Ishikawa (cell line): ENCODE results near the gene CWC27.

Experiments
- CEBPB ChIP-seq: IDR thresholded peaks from 2 replicates; pipeline ENCODE4 v1.6.1; 2012
- CREB1 ChIP-seq: IDR thresholded peaks from 2 replicates; pipeline ENCODE4 v1.6.1; 2012; ENCODE audit warnings: low read depth
- EGR1 ChIP-seq: IDR thresholded peaks from 2 replicates; pipeline ENCODE4 v1.6.1; 2012
- EP300 ChIP-seq: IDR thresholded peaks from 2 replicates; pipeline ENCODE4 v1.6.1; 2012; ENCODE audit warnings: borderline replicate concordance
- FOXM1 ChIP-seq: IDR thresholded peaks from 2 replicates; pipeline ENCODE4 v1.6.1; 2012; ENCODE audit warnings: low read depth, borderline replicate concordance
- NFIC ChIP-seq: IDR thresholded peaks from 2 replicates; pipeline ENCODE4 v1.6.1; 2012
- RAD21 ChIP-seq: IDR thresholded peaks from 2 replicates; pipeline ENCODE4 v1.6.1; 2012; ENCODE audit warnings: low read depth
- TAF1 ChIP-seq: IDR thresholded peaks from 2 replicates; pipeline ENCODE4 v1.6.1; 2012; ENCODE audit warnings: low read depth, mild to moderate bottlenecking
- TCF12 ChIP-seq: IDR thresholded peaks from 2 replicates; pipeline ENCODE4 v1.6.1; 2012; ENCODE audit warnings: low read depth
- TEAD4 ChIP-seq: IDR thresholded peaks from 2 replicates; pipeline ENCODE4 v1.6.1; 2012
- YY1 ChIP-seq: IDR thresholded peaks from 2 replicates; pipeline ENCODE4 v1.6.1; 2012; ENCODE audit warnings: low read depth
- ZBTB7A ChIP-seq: IDR thresholded peaks from 2 replicates; pipeline ENCODE4 v1.6.1; 2012; ENCODE audit warnings: low read depth
- TF ChIP-seq, protein P1 (sequence below): IDR thresholded peaks from 2 replicates; pipeline ENCODE4 v1.6.1; 2012
- TF ChIP-seq, protein P2 (sequence below): IDR thresholded peaks from 2 replicates; pipeline ENCODE4 v1.6.1; 2012
- TF ChIP-seq, protein P3 (sequence below): IDR thresholded peaks from 2 replicates; pipeline ENCODE4 v1.6.1; 2012; ENCODE audit warnings: low read depth, mild to moderate bottlenecking

The CWC27 gene

DNA sequence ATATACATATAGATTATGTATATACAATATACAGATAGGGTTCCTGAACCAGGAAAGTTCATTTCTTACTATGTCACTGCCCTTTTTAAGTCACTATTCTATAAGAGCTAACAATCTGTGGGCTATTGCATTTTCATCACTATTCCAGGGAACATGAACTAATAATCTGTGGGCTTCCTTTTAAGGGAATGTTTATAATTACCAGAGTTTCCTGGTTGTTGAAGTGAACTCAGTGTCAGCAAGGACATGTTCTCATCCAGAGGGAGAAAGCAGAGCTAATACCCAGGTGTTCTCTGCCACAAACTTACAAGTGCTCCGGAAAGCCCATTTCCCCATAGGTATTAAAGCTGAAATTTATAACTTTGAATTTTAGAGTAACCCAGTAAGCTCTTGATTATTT lies 69.6 kb downstream of the CWC27 start:
- TF ChIP-seq, protein P1, sequence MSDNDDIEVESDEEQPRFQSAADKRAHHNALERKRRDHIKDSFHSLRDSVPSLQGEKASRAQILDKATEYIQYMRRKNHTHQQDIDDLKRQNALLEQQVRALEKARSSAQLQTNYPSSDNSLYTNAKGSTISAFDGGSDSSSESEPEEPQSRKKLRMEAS, result no peak
- TF ChIP-seq, protein P2, sequence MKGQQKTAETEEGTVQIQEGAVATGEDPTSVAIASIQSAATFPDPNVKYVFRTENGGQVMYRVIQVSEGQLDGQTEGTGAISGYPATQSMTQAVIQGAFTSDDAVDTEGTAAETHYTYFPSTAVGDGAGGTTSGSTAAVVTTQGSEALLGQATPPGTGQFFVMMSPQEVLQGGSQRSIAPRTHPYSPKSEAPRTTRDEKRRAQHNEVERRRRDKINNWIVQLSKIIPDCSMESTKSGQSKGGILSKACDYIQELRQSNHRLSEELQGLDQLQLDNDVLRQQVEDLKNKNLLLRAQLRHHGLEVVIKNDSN, result no peak
- no peak for TF ChIP-seq NFIC
- no peak for TF ChIP-seq RAD21
- TF ChIP-seq TAF1, result no peak
- TF ChIP-seq CREB1, result no peak
- no peak for TF ChIP-seq EP300
- no peak for TF ChIP-seq TCF12
- TF ChIP-seq TEAD4, result no peak
- no peak for TF ChIP-seq ZBTB7A
- no peak for TF ChIP-seq YY1
- TF ChIP-seq, protein P3, sequence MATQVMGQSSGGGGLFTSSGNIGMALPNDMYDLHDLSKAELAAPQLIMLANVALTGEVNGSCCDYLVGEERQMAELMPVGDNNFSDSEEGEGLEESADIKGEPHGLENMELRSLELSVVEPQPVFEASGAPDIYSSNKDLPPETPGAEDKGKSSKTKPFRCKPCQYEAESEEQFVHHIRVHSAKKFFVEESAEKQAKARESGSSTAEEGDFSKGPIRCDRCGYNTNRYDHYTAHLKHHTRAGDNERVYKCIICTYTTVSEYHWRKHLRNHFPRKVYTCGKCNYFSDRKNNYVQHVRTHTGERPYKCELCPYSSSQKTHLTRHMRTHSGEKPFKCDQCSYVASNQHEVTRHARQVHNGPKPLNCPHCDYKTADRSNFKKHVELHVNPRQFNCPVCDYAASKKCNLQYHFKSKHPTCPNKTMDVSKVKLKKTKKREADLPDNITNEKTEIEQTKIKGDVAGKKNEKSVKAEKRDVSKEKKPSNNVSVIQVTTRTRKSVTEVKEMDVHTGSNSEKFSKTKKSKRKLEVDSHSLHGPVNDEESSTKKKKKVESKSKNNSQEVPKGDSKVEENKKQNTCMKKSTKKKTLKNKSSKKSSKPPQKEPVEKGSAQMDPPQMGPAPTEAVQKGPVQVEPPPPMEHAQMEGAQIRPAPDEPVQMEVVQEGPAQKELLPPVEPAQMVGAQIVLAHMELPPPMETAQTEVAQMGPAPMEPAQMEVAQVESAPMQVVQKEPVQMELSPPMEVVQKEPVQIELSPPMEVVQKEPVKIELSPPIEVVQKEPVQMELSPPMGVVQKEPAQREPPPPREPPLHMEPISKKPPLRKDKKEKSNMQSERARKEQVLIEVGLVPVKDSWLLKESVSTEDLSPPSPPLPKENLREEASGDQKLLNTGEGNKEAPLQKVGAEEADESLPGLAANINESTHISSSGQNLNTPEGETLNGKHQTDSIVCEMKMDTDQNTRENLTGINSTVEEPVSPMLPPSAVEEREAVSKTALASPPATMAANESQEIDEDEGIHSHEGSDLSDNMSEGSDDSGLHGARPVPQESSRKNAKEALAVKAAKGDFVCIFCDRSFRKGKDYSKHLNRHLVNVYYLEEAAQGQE, result no peak
- no peak for TF ChIP-seq CEBPB
- no peak for TF ChIP-seq EGR1

DNA sequence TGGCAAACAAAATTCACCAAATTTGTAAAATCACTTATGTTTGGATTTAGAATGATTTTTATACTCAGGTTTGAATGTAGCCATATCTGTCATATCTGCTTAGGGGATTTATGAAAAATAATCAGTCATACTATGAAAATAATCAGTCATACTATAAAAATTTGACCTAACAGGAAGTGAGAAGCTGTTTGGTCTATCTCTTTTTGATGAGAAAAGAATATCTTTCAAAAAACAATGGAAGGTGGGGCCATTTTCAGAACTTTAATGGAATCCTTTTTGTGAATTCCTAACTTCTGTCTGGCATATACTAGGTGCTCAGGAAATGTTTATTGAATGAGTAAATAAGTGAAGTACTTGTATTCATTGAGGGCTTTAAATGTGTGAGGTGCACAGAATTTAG lies 70.1 kb downstream of the CWC27 start:
- no peak for TF ChIP-seq TEAD4
- no peak for TF ChIP-seq CREB1
- no peak for TF ChIP-seq CEBPB
- no peak for TF ChIP-seq TAF1
- TF ChIP-seq, protein P3, result no peak
- TF ChIP-seq EP300, result no peak
- TF ChIP-seq ZBTB7A, result no peak
- TF ChIP-seq, protein P2, result no peak
- no peak for TF ChIP-seq RAD21
- TF ChIP-seq EGR1, result no peak
- no peak for TF ChIP-seq FOXM1
- no peak for TF ChIP-seq YY1

DNA sequence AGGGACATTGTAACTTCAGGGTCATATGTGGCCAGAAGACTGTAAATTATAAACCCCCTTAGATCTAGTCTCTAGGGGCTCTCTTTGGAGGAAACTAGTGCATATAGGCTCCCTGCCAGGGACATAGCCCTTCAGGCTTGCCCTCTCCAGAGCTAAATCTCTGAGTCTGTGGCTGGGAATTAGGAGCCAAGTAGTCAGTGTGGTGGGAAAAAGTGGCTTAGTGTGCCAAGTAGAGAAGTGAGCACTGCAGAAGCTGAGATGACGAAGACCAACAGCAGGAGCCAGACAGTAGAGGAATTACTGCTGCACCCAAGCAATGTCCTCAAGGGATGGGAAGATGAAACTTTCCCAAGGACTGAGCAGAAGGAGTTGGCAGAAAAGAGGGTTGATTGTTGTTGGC lies 71.2 kb downstream of the CWC27 start:
- TF ChIP-seq, protein P2, result no peak
- TF ChIP-seq TCF12, result no peak
- no peak for TF ChIP-seq EP300
- no peak for TF ChIP-seq CREB1
- TF ChIP-seq, protein P3, result no peak
- no peak for TF ChIP-seq YY1
- TF ChIP-seq RAD21, result no peak
- no peak for TF ChIP-seq CEBPB
- TF ChIP-seq NFIC, result no peak
- TF ChIP-seq, protein P1, result no peak
- no peak for TF ChIP-seq TAF1
- no peak for TF ChIP-seq FOXM1
- TF ChIP-seq EGR1, result no peak
- TF ChIP-seq TEAD4, result no peak
- no peak for TF ChIP-seq ZBTB7A

DNA sequence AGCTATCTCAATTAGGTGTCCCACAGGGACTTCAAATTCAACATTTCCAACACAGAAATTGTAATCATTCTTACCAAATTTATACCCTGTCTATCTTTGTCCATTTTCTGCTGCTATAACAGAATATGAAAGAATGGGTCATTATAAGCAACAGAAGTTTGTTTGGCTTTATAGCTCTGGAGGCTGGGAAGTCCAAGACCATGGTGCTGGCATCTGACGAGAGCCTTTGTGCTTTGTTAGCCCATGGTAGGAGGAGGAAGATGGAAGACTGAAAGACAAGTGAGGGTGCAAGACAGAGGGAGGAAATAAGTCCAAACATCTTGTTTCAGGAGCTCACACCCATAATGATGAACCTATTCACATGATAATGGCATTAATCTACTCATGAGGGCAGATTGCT lies 72.2 kb downstream of the CWC27 start:
- TF ChIP-seq ZBTB7A (no peak), CREB1 (no peak), YY1 (no peak), EGR1 (no peak), NFIC (no peak), TAF1 (no peak), EP300 (no peak), TEAD4 (no peak), RAD21 (no peak), CEBPB (no peak), FOXM1 (no peak), TCF12 (no peak)
- TF ChIP-seq, protein P3, result no peak
- TF ChIP-seq, protein P2, result no peak
- TF ChIP-seq, protein P1, result no peak
